H1 (cell line): ENCODE data around the gene RBM20. TPM values are rescaled to one million over a fixed set of nuclear protein-coding genes. Genes with fewer than 3 reads are reported as not detected.

Experiments used
- polyA plus RNA-seq, 7 experiments: library from polyadenylated mRNA; depleted of rRNA in 3 of 7; stranded (reverse) in 5 of 7; unstranded in 2 of 7; fragments of >200 nt in 5 of 7; fragments of 200-250 nt in 2 of 7; gene quantifications; 1 replicate in 5 of 7; 2 replicates in 1 of 7; 4 replicates in 1 of 7; pipeline versions ENCODE4 v1.2.1 to v1.2.3, GENCODE V29; 2011 to 2013; ENCODE audit warnings: missing spikeins in 2 of 7, mixed read lengths in 2 of 7
- total RNA-seq: library from RNA; stranded (reverse); fragmentation: NEBNext Ultra II Directional; extraction: Animal tissue kit (Norgen Biotek cat#: 25700); gene quantifications from 2 replicates; pipeline ENCODE4 v1.2.1, GENCODE V29; 2021
- TF ChIP-seq, protein P1 (sequence below): IDR thresholded peaks from 2 replicates; pipeline ENCODE4 v1.6.1; 2011; ENCODE audit warnings: low read depth, mild to moderate bottlenecking, low read length; ENCODE audit not compliant: insufficient read depth

Gene RBM20
- total and polyA plus RNA-seq, 2 of the 8 experiments (the other 6 are each of a cell fraction or from before 2014, with no cell fraction given) = 0.05 to 0.63 TPM

DNA sequence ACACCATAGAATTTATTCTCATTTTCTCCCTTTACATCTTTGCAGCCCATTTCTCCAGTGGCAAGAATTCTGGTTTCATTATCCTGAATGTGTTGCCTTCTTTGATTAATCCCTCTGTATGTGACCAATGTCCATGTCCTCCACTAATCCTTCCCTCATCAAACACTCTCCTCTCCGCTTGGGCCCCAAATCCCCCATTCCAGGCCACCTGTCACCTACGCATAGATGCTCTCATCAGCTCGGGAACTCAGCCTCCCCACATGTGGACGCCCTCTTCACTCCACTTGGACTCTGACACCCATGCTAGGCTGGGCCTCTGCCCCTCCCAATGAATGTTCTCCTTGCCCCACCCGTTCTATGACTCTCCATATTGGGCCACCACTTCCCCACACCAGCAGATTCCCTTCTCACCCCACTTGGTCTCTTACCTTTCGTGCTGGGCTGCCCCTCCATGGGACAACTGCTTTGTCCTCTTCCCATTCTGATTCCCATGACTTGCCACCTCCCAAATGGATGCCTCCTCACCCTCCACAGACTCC, 18.7 kb upstream of the RBM20 start (continued):
- TF ChIP-seq, protein P1, sequence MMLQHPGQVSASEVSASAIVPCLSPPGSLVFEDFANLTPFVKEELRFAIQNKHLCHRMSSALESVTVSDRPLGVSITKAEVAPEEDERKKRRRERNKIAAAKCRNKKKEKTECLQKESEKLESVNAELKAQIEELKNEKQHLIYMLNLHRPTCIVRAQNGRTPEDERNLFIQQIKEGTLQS = no peak
